HG03457 (cell line): Measurements from ENCODE around the gene NPPA.
"Not testable (repeated sequence)": the region's sequence is repeated elsewhere in the genome, so short reads cannot be mapped to it uniquely, and the experiment has no call there.

Source experiments
- ATAC-seq: cut with Tn5 transposase; IDR thresholded peaks from one replicate; pipeline ENCODE4 v1.9.1; 2021; ENCODE audit warnings: moderate number of reproducible peaks; ENCODE audit not compliant: unreplicated experiment

NPPA gene

DNA sequence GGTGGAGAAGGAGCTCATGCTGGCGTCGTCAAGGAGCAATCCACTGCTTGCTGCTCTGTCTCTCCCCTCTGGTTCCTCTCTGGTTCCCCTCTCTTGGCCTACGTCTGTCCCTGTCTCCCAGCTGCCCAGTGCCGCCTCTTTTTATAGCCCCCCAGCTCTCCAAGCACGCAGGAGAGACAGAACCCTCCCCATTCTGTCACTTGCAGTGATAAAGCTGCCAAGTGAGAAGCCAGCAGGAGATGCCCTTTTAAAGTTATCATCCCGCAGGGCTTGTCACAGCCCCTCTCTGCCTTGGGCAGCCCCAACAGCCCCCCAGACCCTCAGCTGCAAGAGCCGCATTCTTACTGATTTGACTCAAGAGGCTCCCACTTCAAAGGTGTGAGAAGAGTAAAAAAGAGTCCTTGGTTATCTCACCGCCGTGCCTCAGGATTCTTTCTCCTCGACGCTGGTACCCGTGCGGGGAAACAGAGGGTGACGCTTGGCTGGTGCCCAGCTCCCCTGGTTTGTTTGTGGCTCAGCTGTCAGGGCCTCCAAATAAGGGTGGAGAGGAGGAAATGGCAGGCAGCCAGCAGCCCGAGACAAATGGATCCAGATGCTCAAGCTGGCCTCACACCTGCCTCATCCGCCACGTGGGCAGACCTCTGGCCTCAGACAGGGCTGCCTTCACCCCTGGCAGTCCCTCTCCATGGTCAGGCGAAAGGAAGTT, at the start of gene NPPA:
Gene NPPA, minus strand, starts transcription at position 117 of the 706 bp plus-strand sequence. Its CDS starts 99 bp downstream, at position 18.
- no peak for ATAC-seq

DNA sequence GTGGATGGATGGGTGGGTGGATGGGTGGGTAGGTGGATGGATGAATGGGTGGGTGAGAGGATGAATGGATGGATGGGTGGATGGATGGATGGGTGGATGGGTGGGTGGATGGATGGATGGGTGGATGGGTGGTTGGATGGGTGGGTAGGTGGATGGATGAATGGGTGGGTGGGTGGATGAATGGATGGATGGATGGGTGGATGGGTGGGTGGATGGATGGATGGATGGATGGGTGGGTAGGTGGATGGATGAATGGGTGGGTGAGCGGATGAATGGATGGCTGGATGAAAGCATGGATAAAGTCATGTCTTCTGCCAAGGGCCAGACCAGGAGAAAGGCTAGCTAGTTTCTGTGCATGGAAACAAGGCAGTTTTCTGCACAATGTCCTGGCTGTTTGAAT, 46.9 kb upstream of the NPPA start:
- not testable (repeated sequence) for ATAC-seq

DNA sequence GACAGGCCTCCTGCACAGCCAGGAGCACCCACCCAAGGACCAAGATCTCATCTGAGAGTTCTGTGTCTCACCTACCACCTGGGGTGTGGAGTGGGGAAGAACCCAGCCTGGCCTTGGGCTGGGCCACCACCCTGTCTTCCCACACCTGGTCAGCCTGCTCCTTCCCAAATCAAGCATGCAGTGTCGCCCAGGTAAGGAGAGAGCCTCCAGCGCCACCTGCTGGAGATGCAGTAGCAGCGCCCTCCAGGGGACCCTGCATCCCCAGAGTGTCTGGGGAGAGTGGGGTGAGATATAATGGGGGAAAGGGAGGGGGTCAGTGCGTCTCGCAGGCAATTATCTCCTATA, 46.3 kb upstream of the NPPA start:
- ATAC-seq = no peak

DNA sequence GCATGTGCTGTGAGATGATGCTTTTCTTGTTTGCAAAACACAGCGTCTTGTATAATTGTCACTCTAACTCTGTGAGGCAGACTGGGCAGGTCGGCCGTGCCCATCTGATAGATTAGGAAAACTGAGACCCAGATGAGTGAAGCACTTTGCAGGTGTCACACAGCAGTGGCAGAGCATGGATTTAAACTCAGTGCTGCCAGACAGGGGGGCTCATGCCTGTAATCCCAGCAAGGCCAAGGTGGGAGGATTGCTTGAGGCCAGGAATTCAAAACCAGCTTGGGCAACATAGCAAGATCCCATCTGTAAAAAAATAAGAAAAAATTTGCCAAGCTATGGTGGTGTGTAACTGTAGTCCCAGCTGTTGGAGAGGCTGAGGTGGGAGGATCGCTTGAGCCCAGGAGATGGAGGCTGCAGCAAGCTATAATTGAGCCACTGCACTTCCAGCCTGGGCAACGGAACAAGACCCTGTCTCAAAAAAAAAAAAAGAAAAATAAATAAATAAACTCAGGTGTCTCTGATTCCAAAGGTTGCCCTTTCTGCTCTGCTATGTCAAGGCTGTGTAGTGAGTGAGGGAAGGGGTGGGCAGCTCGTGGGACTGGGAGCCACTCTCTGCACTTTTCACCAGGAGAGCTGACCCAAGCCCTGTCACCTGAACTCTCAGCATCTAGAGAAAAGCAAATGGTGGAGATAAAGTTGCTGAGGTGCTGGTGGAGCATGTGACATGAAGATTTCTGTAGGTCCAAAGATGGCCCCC, 44.0 kb upstream of the NPPA start:
- ATAC-seq = no peak

DNA sequence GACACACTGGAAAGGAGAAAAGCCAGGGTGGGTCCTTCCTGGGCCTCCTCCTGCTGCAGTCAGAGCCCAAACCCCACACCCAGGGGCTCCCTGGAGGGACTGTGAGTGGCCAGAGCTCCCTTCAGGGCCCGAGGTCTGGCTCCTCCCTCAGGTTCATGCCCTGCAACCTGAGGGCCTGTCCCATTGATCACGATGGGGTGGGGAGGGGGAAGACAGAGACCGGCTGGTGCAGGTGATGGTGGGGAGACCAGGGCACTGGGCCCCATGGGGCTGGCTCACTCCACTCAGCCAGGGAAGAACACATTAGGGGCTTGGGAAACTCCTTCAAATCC, 41.3 kb upstream of the NPPA start:
- ATAC-seq = no peak

DNA sequence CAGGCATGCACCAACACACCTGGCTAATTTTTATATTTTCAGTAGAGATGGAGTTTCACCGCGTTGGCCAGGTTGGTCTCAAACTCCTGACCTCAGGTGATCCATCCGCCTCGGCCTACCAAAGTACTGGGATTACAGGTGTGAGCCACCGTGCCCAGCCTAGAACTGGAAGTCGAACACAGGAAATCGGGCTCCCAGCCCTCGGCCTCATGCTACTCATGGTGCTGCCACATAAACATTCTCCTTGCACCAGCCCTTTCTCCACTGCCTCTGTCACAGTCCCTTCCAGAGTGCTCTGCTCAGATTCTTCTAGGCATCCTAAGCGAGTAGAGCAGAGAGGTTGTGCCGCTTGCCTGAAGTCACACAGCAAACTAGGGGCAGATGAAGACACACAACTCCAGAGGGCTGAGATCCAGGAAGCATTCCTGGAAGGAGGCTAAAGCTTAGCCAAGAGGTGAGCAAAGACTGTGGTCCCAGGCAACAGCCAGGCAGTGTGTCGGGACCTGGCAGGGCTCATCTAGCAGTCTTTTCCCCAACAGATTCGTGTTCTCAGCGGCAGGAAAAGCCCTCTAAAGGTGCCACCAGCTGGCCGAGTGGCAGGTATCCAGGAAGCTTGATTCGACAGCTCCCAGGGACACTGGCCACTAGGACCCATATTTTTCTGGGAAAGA, 40.8 kb upstream of the NPPA start:
- ATAC-seq = no peak

DNA sequence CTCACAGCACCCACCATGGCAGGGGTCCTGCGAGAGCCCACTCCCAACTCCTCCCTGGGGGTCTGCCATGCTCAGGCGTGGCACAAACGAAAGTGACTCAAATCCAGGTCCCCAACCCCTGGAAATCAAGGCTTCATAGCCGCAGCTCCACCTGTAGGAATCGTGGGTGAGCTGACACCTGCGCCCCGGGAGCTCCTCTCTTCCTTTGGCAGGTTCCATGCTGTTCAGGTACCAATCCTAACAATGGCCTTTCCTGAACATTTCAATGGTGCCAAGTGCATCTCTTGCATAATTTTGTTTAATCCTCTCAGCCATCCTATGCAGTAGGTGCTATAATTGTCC, 40.1 kb upstream of the NPPA start:
- ATAC-seq = no peak

DNA sequence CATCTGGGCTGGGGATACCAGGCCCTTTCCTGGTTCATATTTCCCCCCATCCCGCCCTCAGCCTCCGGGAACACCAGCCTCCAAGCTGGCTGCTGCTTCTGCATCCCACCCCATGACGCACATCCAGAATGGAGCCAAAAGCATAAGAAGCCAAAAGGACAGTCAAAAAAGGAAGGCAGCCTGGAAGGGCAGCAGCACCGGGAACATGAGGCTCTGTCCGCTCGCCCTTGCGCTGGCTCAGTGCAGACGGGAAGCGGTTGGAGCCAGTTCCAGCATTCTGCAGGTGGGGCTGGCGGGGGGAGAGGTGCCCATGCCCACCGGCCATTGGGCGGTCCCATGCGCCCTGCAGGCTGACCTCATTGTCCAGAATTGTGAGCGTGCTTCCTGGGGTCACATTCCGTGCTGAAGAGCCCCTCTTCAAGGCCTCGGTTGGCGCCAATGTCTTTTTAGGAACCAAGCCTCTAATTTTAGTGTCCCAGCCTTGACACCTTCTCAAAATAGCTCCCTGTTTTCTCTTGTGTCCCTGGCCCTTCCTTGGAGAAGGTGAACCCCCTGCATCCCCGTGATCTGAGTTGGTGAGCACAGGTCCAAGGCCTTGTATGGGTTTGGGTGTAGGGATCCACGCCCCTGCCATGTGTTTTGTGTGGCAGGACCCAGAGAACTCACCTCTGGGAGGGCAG, 39.5 kb upstream of the NPPA start:
- ATAC-seq = no peak

DNA sequence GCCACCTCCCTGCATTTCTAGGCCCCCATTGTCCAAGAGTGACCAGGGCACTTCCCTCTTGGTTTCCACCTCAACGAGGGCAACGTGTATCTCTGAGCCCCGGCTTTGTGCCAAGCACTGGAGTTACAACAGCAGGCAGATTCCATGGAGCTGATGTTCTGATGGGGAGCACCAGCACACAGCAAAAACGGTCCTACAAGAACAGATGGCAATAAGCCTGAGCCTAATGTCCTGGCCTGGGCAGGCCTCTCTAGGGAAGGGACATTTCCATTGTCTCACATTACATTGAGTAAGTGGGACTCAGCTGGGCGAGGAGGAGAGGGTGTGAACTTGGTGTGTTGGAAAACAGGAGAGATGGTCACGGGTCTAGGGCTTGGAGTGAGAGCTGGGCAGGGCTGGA, 38.3 kb upstream of the NPPA start:
- ATAC-seq = no peak

DNA sequence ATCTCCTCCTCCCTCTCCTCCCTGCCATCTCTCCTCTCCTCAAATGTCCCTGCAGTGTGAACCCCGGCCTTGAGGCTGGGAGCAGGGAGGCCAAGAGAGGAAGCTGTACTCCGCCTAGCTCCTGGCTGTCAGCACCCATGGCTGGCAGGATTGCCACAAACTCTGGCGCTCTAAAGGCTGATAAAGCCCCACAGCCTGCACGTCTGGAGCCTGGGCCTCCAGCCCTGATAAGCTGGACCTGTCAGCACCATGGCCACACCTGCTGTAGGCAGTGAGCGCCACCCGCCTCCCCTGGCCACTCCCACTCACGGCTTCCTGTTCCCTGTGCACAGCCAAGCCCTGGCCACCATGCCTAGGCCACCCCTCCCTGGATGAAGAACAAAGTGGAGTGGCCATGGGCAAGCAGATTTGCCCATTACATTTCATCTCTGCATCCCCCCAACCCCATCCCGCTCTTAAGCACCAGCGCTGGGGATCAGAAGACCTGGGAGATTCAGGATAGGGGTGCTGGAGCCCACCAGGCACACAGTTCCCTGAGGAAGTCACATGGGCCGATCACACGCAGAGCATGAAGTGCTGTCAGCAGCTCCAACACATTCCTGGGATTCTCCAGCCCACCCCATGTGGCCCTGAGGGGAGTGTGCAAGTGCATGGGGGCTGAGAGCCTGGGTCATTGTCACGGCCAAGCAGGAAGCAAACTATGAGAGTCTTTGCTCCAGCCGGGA, 35.4 kb upstream of the NPPA start:
- no peak for ATAC-seq

DNA sequence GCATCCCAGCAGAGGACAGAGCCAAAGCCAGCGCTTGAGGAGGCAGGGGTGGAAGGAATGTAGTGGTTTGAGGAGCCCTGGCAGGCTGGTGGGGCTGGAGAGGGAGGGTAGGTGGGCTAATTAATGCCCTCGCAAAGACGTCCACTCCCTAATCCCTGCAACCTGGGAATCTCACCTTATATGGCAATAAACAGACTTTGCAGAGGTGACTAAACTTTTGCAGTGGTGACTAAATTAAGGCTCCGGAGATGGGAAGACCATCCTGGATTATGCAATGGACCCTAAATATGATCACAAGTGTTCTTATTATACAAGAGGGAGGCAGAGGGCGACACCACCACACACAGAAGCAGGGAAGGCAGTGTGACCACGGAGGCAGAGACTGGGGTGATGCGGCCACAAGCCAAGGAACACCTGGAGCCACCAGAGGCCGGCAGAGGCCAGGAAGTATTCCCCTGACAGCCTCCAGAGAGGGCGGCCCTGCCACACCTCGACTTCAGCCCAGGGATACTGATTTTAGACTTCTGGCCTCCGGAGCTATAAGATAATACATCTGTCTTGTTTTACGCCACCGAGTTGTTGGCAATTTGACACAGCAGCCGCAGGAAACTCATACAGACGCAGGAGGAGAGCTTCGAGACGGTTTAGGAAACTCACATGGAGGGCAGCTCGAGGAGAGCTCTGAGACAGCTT, 34.3 kb upstream of the NPPA start:
- no peak for ATAC-seq

DNA sequence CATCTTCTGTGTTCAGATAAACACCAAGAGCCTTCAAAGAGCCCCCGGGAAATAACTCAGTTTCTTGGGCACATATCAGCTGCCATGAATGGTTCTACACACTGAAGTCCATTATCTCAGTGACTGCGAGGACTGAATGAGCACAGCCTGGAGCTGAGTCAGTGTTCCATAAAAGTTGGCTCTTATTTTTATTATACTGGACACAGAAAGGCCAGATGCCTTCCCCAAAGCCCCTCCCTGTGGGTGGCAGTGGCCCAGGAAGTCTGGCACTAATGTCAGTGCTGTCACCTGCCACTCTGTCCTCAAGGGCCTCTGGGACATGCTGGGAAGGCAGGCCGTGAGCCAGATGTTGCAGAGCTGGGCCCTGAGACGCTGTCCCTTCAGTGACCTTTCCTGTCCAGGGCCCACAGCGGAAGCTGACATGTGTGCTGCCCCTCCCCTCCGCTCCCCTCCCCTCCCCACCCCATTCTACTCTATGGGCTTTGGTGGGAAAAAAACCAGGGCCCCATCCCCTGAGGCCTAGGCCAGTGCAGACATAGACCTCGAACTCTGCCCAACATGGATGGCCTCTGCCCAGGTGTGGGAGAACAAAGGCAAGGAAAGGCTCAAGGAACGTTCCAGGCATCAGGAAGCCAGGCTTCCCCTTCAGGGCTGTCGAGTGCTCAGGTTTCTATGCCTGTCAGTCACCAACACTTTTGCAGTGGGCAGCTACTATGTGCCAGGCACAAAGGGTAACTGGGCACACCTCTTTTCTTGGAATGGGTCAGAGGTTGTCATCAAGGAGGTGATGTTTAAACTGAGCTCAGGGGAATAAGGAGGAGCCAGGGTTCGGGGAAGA, 33.5 kb upstream of the NPPA start:
- no peak for ATAC-seq

DNA sequence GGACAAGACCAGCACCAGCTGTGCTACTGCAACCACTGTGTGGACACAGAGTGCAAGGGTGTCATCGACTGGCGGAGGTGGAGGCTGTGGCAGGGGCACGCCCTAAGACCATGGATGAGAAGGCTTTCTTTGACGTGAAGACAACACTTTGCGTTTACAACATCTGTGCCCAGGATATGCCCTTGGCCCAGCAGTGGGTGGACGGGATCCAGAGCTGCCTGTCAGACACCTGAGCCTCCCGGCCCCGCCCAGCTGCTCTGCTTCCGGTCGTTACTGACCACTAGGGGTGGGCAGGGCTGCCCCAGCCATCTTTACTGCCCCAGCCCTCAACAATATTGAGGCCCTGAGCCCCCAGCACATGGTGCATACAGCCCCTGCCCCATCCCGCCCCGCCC, 32.6 kb upstream of the NPPA start:
- ATAC-seq = no peak

DNA sequence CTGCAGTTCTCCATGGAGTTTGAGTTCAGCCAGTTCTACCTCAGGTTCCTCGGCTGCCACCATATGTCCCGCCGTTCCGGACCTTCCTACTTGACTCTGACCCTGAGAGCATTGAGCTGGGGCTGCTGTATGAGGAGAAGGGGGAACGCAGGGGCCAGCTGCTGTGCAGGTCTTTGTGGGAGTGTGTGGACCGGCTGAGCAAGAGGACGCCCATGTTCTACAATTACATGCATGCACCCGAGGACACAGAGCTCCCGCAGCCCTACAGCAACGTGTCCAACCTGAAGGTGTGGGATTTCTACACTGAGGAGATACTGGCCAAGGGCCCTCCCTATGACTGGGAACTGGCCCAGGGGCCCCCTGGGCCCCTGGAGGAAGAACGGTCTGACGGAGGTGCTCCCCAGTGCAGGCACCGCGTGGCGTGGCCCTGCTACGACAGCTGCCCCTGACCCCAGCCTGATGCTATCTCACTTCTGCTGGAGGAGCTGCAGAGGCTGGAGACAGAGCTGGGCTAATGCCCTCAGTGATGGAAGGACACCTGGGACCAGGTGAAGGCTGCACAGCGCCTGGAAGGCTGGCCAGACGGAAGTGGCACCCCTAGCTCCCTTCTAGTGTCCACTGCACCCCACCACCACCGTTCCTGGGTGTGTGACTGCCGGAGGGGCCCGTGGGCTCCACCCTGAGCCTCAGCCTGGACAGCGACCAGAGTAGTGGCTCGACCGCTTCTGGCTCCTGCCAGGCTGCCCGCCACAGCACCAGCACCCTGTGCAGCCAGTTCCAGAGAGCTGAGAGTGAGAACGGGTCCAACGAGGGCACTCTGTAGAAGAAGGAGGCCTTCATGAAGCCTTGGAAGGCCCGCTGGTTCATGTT, 32.0 kb upstream of the NPPA start:
- no peak for ATAC-seq

DNA sequence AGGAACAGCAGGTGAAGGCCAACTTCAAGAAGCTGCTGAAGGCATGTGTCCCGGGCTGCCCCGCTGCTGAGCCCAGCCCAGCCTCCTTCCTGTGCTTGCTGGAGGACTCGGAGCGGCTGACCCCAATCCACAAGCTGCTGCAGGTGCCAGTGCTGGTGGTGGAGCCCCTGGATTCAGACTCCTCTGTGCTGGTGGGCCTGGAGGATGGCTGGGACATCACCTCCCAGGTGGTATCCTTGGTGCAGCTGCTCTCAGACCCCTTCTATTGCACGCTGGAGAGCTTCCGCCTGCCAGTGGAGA, 31.3 kb upstream of the NPPA start:
- ATAC-seq = no peak

DNA sequence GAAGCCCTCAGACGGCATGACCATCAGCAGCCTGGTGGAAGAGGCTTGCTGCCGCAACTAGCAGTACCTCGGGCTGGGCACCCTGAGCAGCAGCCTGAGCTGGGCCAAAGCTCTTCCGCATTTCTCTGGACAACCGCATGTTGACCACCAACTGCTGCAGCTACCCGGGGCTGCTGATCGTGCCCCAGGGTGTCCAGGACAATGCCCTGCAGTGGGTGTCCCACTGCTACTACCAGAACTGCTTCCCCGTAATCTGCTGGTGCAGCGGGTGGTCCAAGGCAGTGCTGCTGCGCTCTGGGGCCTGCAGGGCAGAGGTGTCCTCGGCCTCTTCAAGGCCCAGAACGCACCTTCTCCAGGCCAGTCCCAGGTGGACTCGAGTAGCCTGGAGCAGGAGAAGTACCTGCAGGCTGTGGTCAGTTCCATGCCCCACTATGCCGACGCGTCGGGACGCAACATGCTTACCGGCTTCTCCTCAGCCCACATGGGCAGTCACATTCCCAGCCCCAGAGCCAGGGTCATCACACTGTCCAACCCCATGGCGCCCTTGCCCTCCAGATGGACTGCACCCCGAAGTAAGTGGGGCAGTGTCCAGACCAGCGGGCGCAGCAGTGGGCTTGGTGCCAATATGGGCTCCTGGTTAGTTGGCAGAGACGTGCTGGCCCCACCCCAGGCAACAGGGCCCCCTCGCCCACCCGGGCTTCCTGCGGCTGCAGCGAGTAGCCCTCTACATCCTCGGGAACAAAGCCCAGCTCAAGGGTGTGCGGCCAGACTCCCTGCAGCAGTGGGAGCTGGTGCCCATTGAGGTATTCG, 30.7 kb upstream of the NPPA start:
- no peak for ATAC-seq

DNA sequence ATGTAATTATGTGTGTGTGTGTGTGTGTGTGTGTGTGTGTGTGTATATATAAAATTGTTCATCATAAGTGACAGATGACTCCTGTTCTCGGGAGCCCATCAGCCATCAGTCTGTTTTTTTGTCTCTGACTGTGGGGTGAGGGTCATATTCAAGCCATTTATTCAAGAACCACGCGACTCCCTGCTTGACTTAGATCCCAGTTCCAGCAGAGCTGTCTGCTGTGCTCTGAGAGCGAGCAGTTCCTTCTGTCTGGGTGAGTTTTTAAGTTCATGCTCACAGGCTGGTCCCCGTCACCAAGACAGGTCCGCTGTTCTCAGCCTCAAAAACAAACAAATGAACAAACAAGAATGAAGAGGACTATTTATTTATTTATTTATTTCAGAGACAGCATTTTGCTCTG, 29.5 kb upstream of the NPPA start:
- ATAC-seq = no peak

DNA sequence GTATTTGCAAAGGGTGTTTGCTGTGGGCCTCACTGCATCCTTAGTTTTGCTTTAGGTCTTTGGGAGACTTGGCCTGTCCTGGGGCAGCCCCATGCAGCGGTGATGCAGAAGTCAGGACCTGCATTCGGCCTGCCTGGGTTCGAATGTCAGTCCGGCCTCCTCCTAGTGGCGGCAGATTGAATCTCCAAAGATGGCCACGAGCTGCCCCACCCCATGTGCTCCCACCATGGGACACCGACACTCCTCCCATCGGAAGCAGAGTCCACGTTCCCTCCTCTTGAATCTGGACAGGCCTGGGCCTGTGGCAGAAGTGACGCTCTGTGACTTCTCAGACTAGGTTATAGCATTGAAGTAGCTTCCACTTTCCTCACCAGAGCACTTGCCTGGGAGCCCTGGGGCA, 27.5 kb upstream of the NPPA start:
- ATAC-seq = no peak
